HEK293T (cell line): ENCODE results near the gene PIANP.

Experiments
- ARNT ChIP-seq: fragments of 450-650 bp; IDR thresholded peaks from 2 replicates; pipeline ENCODE4 v1.6.1; 2017; ENCODE audit warnings: mild to moderate bottlenecking
- FOXK2 ChIP-seq: fragments of 450-650 bp; IDR thresholded peaks from 2 replicates; pipeline ENCODE4 v1.6.1; 2016; ENCODE audit warnings: mild to moderate bottlenecking
- FOXM1 ChIP-seq: fragments of 450-650 bp; IDR thresholded peaks from 2 replicates; pipeline ENCODE4 v1.6.1; 2017; ENCODE audit warnings: mild to moderate bottlenecking, borderline replicate concordance
- HDGF ChIP-seq: fragments of 450-650 bp; IDR thresholded peaks from 2 replicates; pipeline ENCODE4 v1.6.1; 2017; ENCODE audit warnings: antibody characterized with exemption, borderline replicate concordance
- NFRKB ChIP-seq: fragments of 450-650 bp; IDR thresholded peaks from 2 replicates; pipeline ENCODE4 v1.6.1; 2016; ENCODE audit warnings: mild to moderate bottlenecking, moderate library complexity
- SP1 ChIP-seq: fragments of 450-650 bp; IDR thresholded peaks from 2 replicates; pipeline ENCODE4 v1.6.1; 2017
- SUZ12 ChIP-seq: fragments of 450-650 bp; IDR thresholded peaks from 2 replicates; pipeline ENCODE4 v1.6.1; 2016; ENCODE audit warnings: mild to moderate bottlenecking

DNA sequence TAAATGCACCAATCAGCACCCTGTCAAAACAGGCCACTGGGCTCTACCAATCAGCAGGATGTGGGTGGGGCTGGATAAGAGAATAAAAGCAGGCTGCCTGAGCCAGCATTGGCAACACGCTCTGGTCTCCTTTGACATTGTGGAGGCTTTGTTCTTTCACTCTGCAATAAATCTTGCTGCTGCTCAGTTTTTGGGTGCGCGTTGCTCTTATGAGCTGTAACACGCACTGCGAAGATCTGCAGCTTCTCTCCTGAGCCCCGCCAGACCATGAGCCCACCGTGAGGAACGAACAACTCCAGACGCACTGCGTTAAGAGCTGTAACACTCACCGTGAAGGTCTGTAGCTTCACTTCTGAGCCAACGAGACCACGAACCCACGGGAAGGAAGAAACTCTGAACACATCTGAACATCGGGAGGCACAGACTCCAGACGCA lies 8.4 kb upstream of the PIANP start:
- TF ChIP-seq FOXK2 (no peak), HDGF (no peak), SUZ12 (no peak), ARNT (no peak), SP1 (no peak), NFRKB (no peak), FOXM1 (no peak)
